ENCODE measurements around the gene CNPY4.
"Not testable (repeated sequence)": the region's sequence is repeated elsewhere in the genome, so short reads cannot be mapped to it uniquely, and the experiment has no call there.

The CNPY4 gene

DNA sequence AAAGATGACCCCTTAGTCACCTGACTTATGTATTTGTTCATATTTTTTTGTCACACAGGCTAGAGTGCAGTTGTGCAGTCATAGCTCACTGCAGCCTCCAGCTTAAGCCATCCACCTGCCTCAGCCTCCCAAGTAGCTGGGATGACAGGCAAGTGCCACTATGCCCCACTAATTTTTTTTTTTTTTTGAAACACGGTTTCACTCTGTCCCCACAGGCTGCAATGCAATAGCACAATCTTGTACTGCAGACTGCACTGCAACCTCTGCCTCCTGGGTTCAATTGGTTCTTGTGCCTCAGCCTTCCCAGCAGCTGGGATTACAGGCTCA lies 9.2 kb downstream of the CNPY4 start:
- Histone ChIP-seq H2AFZ (ENCODE audit: low read length) (no peak overlapping the region), H3K4me3 (ENCODE audit: low read length, poor library complexity, severe bottlenecking) (peak overlapping the region; percentile 95), H3F3A (ENCODE audit: low read depth) (no peaks in the 10 kb centered on the region; the same call in 1 of the 2 replicates), H3K9me2 (replicated peaks; ENCODE audit: low read depth, low read length) (no peaks in the 10 kb centered on the region), H3K36me3 (ENCODE audit: insufficient read depth, low read length) (no peaks in the 10 kb centered on the region), H3K4me1 (ENCODE audit: insufficient read depth, low read length, poor library complexity, severe bottlenecking) (peaks cover 25% of the 10 kb centered on the region), H3K4me2 (ENCODE audit: low read depth, low read length, poor library complexity, severe bottlenecking) (peak overlapping the region; percentile 98), H3K9me3 (ENCODE audit: insufficient read depth, low read depth, low read length) (no peaks in the 10 kb centered on the region), H3K27me3 (ENCODE audit: insufficient read depth, low read length, poor library complexity, severe bottlenecking) (no peaks in the 10 kb centered on the region), H3K79me2 (ENCODE audit: insufficient read depth, low read length) (peaks cover 25% of the 10 kb centered on the region), H4K20me1 (ENCODE audit: insufficient read depth, low read length, poor library complexity, severe bottlenecking) (no peaks in the 10 kb centered on the region), H3K9ac (ENCODE audit: low read depth, low read length, poor library complexity, severe bottlenecking) (peak overlapping the region; percentile 97)
- TF ChIP-seq EZH2phosphoT487 (IDR thresholded peaks at IDR 0.05; ENCODE audit: borderline replicate concordance) = no peak
- TF ChIP-seq, protein P1, sequence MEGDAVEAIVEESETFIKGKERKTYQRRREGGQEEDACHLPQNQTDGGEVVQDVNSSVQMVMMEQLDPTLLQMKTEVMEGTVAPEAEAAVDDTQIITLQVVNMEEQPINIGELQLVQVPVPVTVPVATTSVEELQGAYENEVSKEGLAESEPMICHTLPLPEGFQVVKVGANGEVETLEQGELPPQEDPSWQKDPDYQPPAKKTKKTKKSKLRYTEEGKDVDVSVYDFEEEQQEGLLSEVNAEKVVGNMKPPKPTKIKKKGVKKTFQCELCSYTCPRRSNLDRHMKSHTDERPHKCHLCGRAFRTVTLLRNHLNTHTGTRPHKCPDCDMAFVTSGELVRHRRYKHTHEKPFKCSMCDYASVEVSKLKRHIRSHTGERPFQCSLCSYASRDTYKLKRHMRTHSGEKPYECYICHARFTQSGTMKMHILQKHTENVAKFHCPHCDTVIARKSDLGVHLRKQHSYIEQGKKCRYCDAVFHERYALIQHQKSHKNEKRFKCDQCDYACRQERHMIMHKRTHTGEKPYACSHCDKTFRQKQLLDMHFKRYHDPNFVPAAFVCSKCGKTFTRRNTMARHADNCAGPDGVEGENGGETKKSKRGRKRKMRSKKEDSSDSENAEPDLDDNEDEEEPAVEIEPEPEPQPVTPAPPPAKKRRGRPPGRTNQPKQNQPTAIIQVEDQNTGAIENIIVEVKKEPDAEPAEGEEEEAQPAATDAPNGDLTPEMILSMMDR (conservative IDR thresholded peaks at IDR 0.05; ENCODE audit: low read length) = no peak

GRCh38 chr7:100130220-100130607 lies 10.8 kb downstream of the CNPY4 start:
- H3K27me3 ChIP-seq (ENCODE audit: insufficient read depth, low read length, poor library complexity, severe bottlenecking); H3K9me2 ChIP-seq (replicated peaks; ENCODE audit: low read depth, low read length); H3K9ac ChIP-seq (ENCODE audit: low read depth, low read length, poor library complexity, severe bottlenecking); H4K20me1 ChIP-seq (ENCODE audit: insufficient read depth, low read length, poor library complexity, severe bottlenecking); H3K4me3 ChIP-seq (ENCODE audit: low read length, poor library complexity, severe bottlenecking); H2AFZ ChIP-seq (ENCODE audit: low read length); H3K36me3 ChIP-seq (ENCODE audit: insufficient read depth, low read length); H3K9me3 ChIP-seq (ENCODE audit: insufficient read depth, low read depth, low read length); H3F3A ChIP-seq (ENCODE audit: low read depth); H3K4me2 ChIP-seq (ENCODE audit: low read depth, low read length, poor library complexity, severe bottlenecking): not testable (repeated sequence)
- H3K4me1 ChIP-seq (ENCODE audit: insufficient read depth, low read length, poor library complexity, severe bottlenecking) = peaks cover 17% of the 10 kb centered on the region
- peaks cover 13% of the 10 kb centered on the region for H3K79me2 ChIP-seq (ENCODE audit: insufficient read depth, low read length)

DNA sequence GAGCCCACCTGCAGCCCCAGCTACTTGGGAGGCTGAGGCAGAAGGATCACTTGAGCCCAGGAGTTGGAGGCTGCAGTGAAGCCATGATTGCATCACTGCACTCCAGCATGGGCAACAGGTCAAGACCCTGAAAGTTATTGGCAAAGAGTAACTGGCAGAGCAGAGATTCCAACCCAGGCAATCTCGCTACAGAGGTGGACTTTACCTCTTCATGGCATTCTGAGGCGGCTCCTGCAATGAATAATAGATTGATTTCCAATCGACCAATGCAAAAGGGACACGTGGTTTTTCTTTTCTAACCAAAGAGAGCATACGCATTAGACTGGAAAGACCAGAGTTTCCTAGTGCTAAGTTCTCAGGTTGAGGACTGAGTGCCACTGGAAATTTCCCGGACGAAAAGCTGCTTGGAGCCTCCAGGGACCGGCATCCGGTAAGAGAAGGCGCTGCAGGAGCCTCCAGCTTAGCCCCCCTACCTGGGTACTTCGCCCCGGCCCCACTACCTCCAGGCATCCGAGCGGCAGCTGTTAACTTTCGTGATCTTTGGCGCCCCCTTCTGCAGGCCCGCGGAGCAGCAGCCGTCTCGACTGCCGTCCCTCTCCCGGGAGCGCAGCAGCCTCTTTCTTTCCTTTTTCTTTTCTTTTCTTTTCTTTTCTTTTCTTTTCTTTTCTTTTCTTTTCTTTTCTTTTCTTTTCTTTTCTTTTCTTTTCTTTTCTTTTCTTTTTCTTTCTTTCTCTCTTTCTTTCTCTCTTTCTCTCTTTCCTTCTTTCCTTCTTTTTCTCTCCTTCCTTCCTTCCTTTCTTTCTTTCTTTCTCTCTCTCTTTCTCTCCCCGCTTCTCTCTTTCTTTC lies 11.4 kb downstream of the CNPY4 start:
- no peaks in the 10 kb centered on the region for H3F3A ChIP-seq (ENCODE audit: low read depth)
- H3K4me3 ChIP-seq (ENCODE audit: low read length, poor library complexity, severe bottlenecking) = peak overlapping the region; percentile 66
- no peaks in the 10 kb centered on the region for H3K9me2 ChIP-seq (replicated peaks; ENCODE audit: low read depth, low read length)
- no peaks in the 10 kb centered on the region for H3K27me3 ChIP-seq (ENCODE audit: insufficient read depth, low read length, poor library complexity, severe bottlenecking)
- peaks cover 12% of the 10 kb centered on the region for H3K4me1 ChIP-seq (ENCODE audit: insufficient read depth, low read length, poor library complexity, severe bottlenecking)
- peaks cover 7% of the 10 kb centered on the region; the same call in 1 of the 2 replicates for H3K79me2 ChIP-seq (ENCODE audit: insufficient read depth, low read length)
- H3K9ac ChIP-seq (ENCODE audit: low read depth, low read length, poor library complexity, severe bottlenecking) = peak overlapping the region; percentile 35
- no peaks in the 10 kb centered on the region for H3K9me3 ChIP-seq (ENCODE audit: insufficient read depth, low read depth, low read length)
- H2AFZ ChIP-seq (ENCODE audit: low read length) = peak overlapping the region; percentile 89
- no peaks in the 10 kb centered on the region for H4K20me1 ChIP-seq (ENCODE audit: insufficient read depth, low read length, poor library complexity, severe bottlenecking)
- H3K36me3 ChIP-seq (ENCODE audit: insufficient read depth, low read length) = no peaks in the 10 kb centered on the region
- no peak for TF ChIP-seq EZH2phosphoT487 (IDR thresholded peaks at IDR 0.05; ENCODE audit: borderline replicate concordance)
- TF ChIP-seq, protein P1 (conservative IDR thresholded peaks at IDR 0.05; ENCODE audit: low read length) = peak; percentile 76
- H3K4me2 ChIP-seq (ENCODE audit: low read depth, low read length, poor library complexity, severe bottlenecking) = peak overlapping the region; percentile 81

- Histone ChIP-seq H3K9ac (ENCODE audit: low read depth, low read length, poor library complexity, severe bottlenecking) (no peak overlapping the region), H2AFZ (ENCODE audit: low read length) (no peak overlapping the region), H3F3A (ENCODE audit: low read depth) (no peaks in the 10 kb centered on the region), H3K4me3 (ENCODE audit: low read length, poor library complexity, severe bottlenecking) (no peak overlapping the region), H3K36me3 (ENCODE audit: insufficient read depth, low read length) (no peaks in the 10 kb centered on the region), H3K4me2 (ENCODE audit: low read depth, low read length, poor library complexity, severe bottlenecking) (no peak overlapping the region), H3K79me2 (ENCODE audit: insufficient read depth, low read length) (no peaks in the 10 kb centered on the region), H3K9me3 (ENCODE audit: insufficient read depth, low read depth, low read length) (no peaks in the 10 kb centered on the region), H3K4me1 (ENCODE audit: insufficient read depth, low read length, poor library complexity, severe bottlenecking) (peaks cover 6% of the 10 kb centered on the region), H3K9me2 (replicated peaks; ENCODE audit: low read depth, low read length) (no peaks in the 10 kb centered on the region), H4K20me1 (ENCODE audit: insufficient read depth, low read length, poor library complexity, severe bottlenecking) (no peaks in the 10 kb centered on the region), H3K27me3 (ENCODE audit: insufficient read depth, low read length, poor library complexity, severe bottlenecking) (no peaks in the 10 kb centered on the region)
- no peak for TF ChIP-seq EZH2phosphoT487 (IDR thresholded peaks at IDR 0.05; ENCODE audit: borderline replicate concordance)
- TF ChIP-seq, protein P1 (conservative IDR thresholded peaks at IDR 0.05; ENCODE audit: low read length) = no peak
These were observed 12.7 kb downstream of the CNPY4 start for GRCh38 chr7:100132126-100132525.

Data from Loucy (cell line).